Measurements from ENCODE around the gene COL11A1.

COL11A1 gene

GRCh38 chr1:102901996-102902395 lies 206.3 kb downstream of the COL11A1 start:
- Mint-ChIP-seq H3K9me3 (no peaks in the 10 kb centered on the region), H3K4me3 (no peak overlapping the region), H3K36me3 (no peaks in the 10 kb centered on the region), H3K27ac (no peak overlapping the region), H3K4me1 (no peaks in the 10 kb centered on the region), H3K27me3 (no peaks in the 10 kb centered on the region)
- no peak for ATAC-seq (replicated peaks)
- DNase-seq, result no peak

- no peak for ATAC-seq (replicated peaks)
- no peaks in the 10 kb centered on the region for H3K9me3 Mint-ChIP-seq
These were observed 208.4 kb downstream of the COL11A1 start for GRCh38 chr1:102899935-102900334.

GRCh38 chr1:102897557-102897956 lies 210.8 kb downstream of the COL11A1 start:
- no peak overlapping the region for H3K4me3 Mint-ChIP-seq
- no peaks in the 10 kb centered on the region for H3K36me3 Mint-ChIP-seq
- H3K27me3 Mint-ChIP-seq, result no peaks in the 10 kb centered on the region
- H3K4me1 Mint-ChIP-seq, result no peaks in the 10 kb centered on the region
- no peak for ATAC-seq (replicated peaks)
- no peak for DNase-seq
- H3K9me3 Mint-ChIP-seq, result no peaks in the 10 kb centered on the region
- no peak overlapping the region for H3K27ac Mint-ChIP-seq

More at GRCh38 chr1:102899935-102900334, 208.4 kb downstream of the COL11A1 start:
- H3K36me3 Mint-ChIP-seq, result no peaks in the 10 kb centered on the region
- H3K4me1 Mint-ChIP-seq, result no peaks in the 10 kb centered on the region
- no peak overlapping the region for H3K4me3 Mint-ChIP-seq
- H3K27me3 Mint-ChIP-seq, result no peaks in the 10 kb centered on the region
- no peak overlapping the region for H3K27ac Mint-ChIP-seq
- DNase-seq, result no peak

- DNase-seq (no peak), ATAC-seq (replicated peaks) (no peak)
- Mint-ChIP-seq H3K9me3 (no peaks in the 10 kb centered on the region), H3K36me3 (no peaks in the 10 kb centered on the region), H3K27me3 (no peaks in the 10 kb centered on the region), H3K4me3 (no peak overlapping the region), H3K27ac (no peak overlapping the region), H3K4me1 (no peaks in the 10 kb centered on the region)
These were observed 211.6 kb downstream of the COL11A1 start for GRCh38 chr1:102896771-102897170.

- ATAC-seq (replicated peaks) (no peak), DNase-seq (no peak)
- H3K36me3 Mint-ChIP-seq, result no peaks in the 10 kb centered on the region
- H3K4me3 Mint-ChIP-seq, result no peak overlapping the region
- H3K9me3 Mint-ChIP-seq, result no peaks in the 10 kb centered on the region
- no peak overlapping the region for H3K27ac Mint-ChIP-seq
- H3K27me3 Mint-ChIP-seq, result no peaks in the 10 kb centered on the region
- H3K4me1 Mint-ChIP-seq, result no peaks in the 10 kb centered on the region
These were observed 212.0 kb downstream of the COL11A1 start for GRCh38 chr1:102896286-102896685.

- no peaks in the 10 kb centered on the region for H3K4me1 Mint-ChIP-seq
- no peak overlapping the region for H3K27ac Mint-ChIP-seq
- ATAC-seq (replicated peaks) (no peak), DNase-seq (no peak)
- H3K36me3 Mint-ChIP-seq, result no peaks in the 10 kb centered on the region
- H3K27me3 Mint-ChIP-seq, result no peaks in the 10 kb centered on the region
- no peak overlapping the region for H3K4me3 Mint-ChIP-seq
- H3K9me3 Mint-ChIP-seq, result no peaks in the 10 kb centered on the region
These were observed 216.3 kb downstream of the COL11A1 start for GRCh38 chr1:102891868-102892625.

- ATAC-seq (replicated peaks) (no peak), DNase-seq (no peak)
- H3K4me3 Mint-ChIP-seq, result no peak overlapping the region
- no peaks in the 10 kb centered on the region for H3K36me3 Mint-ChIP-seq
- peaks cover 0 to 1% of the 10 kb centered on the region in 2 donors for H3K9me3 Mint-ChIP-seq
- H3K27ac Mint-ChIP-seq, result no peak overlapping the region
- H3K27me3 Mint-ChIP-seq, result no peaks in the 10 kb centered on the region
- H3K4me1 Mint-ChIP-seq, result no peaks in the 10 kb centered on the region
These were observed 221.7 kb downstream of the COL11A1 start for GRCh38 chr1:102886638-102887037.

GRCh38 chr1:102884238-102884637 lies 224.1 kb downstream of the COL11A1 start:
- no peaks in the 10 kb centered on the region for H3K27me3 Mint-ChIP-seq
- peaks cover 0 to 1% of the 10 kb centered on the region in 2 donors for H3K9me3 Mint-ChIP-seq
- H3K36me3 Mint-ChIP-seq, result no peaks in the 10 kb centered on the region
- ATAC-seq (replicated peaks) (no peak), DNase-seq (no peak)
- H3K27ac Mint-ChIP-seq, result no peak overlapping the region
- H3K4me3 Mint-ChIP-seq, result no peak overlapping the region
- no peaks in the 10 kb centered on the region for H3K4me1 Mint-ChIP-seq

- Mint-ChIP-seq H3K36me3 (no peaks in the 10 kb centered on the region), H3K27me3 (no peaks in the 10 kb centered on the region), H3K27ac (no peak overlapping the region), H3K4me3 (no peak overlapping the region), H3K4me1 (no peaks in the 10 kb centered on the region), H3K9me3 (peaks cover 0 to 1% of the 10 kb centered on the region in 2 donors)
- ATAC-seq (replicated peaks) (no peak), DNase-seq (no peak)
These were observed 228.8 kb downstream of the COL11A1 start for GRCh38 chr1:102879439-102879993.

- Mint-ChIP-seq H3K27me3 (no peaks in the 10 kb centered on the region), H3K4me1 (no peaks in the 10 kb centered on the region), H3K4me3 (no peak overlapping the region), H3K9me3 (peaks cover 8 to 15% of the 10 kb centered on the region in 2 donors), H3K36me3 (peaks cover 0 to 2% of the 10 kb centered on the region in 2 donors), H3K27ac (no peak overlapping the region)
- no peak for DNase-seq
- no peak for ATAC-seq (replicated peaks)
These were observed 232.6 kb downstream of the COL11A1 start for GRCh38 chr1:102875756-102876155.

GRCh38 chr1:102872526-102872925 lies 235.8 kb downstream of the COL11A1 start:
- Mint-ChIP-seq H3K27me3 (no peaks in the 10 kb centered on the region), H3K4me1 (no peaks in the 10 kb centered on the region), H3K4me3 (no peak overlapping the region), H3K27ac (no peak overlapping the region), H3K9me3 (peaks cover 12 to 19% of the 10 kb centered on the region in 2 donors), H3K36me3 (peaks cover 0 to 2% of the 10 kb centered on the region in 2 donors)
- DNase-seq (no peak), ATAC-seq (replicated peaks) (no peak)

- Mint-ChIP-seq H3K27ac (no peak overlapping the region), H3K9me3 (peaks cover 12 to 19% of the 10 kb centered on the region in 2 donors), H3K27me3 (no peaks in the 10 kb centered on the region), H3K4me1 (no peaks in the 10 kb centered on the region), H3K36me3 (peaks cover 0 to 2% of the 10 kb centered on the region in 2 donors), H3K4me3 (no peak overlapping the region)
- no peak for DNase-seq
- ATAC-seq (replicated peaks), result no peak
These were observed 236.2 kb downstream of the COL11A1 start for GRCh38 chr1:102872097-102872496.

GRCh38 chr1:102863704-102864103 lies 244.6 kb downstream of the COL11A1 start:
- Mint-ChIP-seq H3K27me3 (no peaks in the 10 kb centered on the region), H3K9me3 (peaks cover 4 to 5% of the 10 kb centered on the region in 2 donors), H3K4me3 (no peak overlapping the region), H3K4me1 (no peaks in the 10 kb centered on the region), H3K36me3 (no peaks in the 10 kb centered on the region), H3K27ac (no peak overlapping the region)
- ATAC-seq (replicated peaks), result no peak
- no peak for DNase-seq

GRCh38 chr1:102861247-102861646 lies 247.1 kb downstream of the COL11A1 start:
- Mint-ChIP-seq H3K36me3 (no peaks in the 10 kb centered on the region), H3K9me3 (peaks cover 4 to 5% of the 10 kb centered on the region in 2 donors), H3K27ac (no peak overlapping the region), H3K4me1 (no peaks in the 10 kb centered on the region), H3K4me3 (no peak overlapping the region), H3K27me3 (no peaks in the 10 kb centered on the region)
- ATAC-seq (replicated peaks), result no peak
- DNase-seq, result no peak

- H3K27me3 Mint-ChIP-seq, result no peaks in the 10 kb centered on the region
- H3K4me1 Mint-ChIP-seq, result no peaks in the 10 kb centered on the region
These were observed 249.6 kb downstream of the COL11A1 start for GRCh38 chr1:102858695-102859094.

More at GRCh38 chr1:102858695-102859094, 249.6 kb downstream of the COL11A1 start:
- no peak overlapping the region for H3K4me3 Mint-ChIP-seq
- no peak overlapping the region for H3K27ac Mint-ChIP-seq
- H3K36me3 Mint-ChIP-seq, result no peaks in the 10 kb centered on the region
- H3K9me3 Mint-ChIP-seq, result peaks cover 11 to 14% of the 10 kb centered on the region in 2 donors
- DNase-seq, result no peak
- ATAC-seq (replicated peaks), result no peak
